Transverse colon (tissue), 4 donors: Measurements from ENCODE around the gene PELI2. TPM values are rescaled to one million over a fixed set of nuclear protein-coding genes. Genes with fewer than 3 reads are reported as not detected.

Experiments
- DNase-seq: peaks from one replicate; pipeline ENCODE4 v3.0.0-alpha.2; 2019
- H3K27ac ChIP-seq, 4 donors: fragments of 200-600 bp; sonication (generic); 2 replicates each; pipeline ENCODE4 v1.5.1; 2016 to 2018; ENCODE audit warnings: inconsistent platforms in 4 of 4
- H3K27me3 ChIP-seq: fragments of 200-600 bp; sonication (generic); 2 replicates; pipeline ENCODE4 v1.5.1; 2017; ENCODE audit warnings: inconsistent platforms
- H3K36me3 ChIP-seq, 4 donors: fragments of 200-600 bp; sonication (generic); 2 replicates each; pipeline ENCODE4 v1.5.1; 2017 to 2019; ENCODE audit warnings: inconsistent platforms in 4 of 4
- H3K4me1 ChIP-seq, 4 donors: fragments of 200-600 bp; sonication (generic); 2 replicates each; pipeline ENCODE4 v1.5.1; 2017 to 2020; ENCODE audit warnings: inconsistent platforms in 4 of 4
- H3K4me3 ChIP-seq, 4 donors: fragments of 200-600 bp; sonication (generic); 1 replicate in 1 of 4; 2 replicates in 3 of 4; pipeline versions ENCODE4 v1.5.1 to v1.6.1; 2017 to 2019; ENCODE audit warnings: inconsistent platforms in 4 of 4
- H3K9me3 ChIP-seq, 2 donors: fragments of 200-600 bp; sonication (generic); 2 replicates each; pipeline ENCODE4 v1.5.1; 2017 to 2019; ENCODE audit warnings: inconsistent platforms in 2 of 2
- EP300 ChIP-seq: sonication (generic); formaldehyde crosslinking; IDR thresholded peaks from one replicate; pipeline ENCODE4 v1.6.1; 2017; ENCODE audit warnings: antibody characterized with exemption, low read depth
- POLR2A ChIP-seq: fragments of 450-650 bp; IDR thresholded peaks from one replicate; pipeline ENCODE4 v1.6.1; 2016; ENCODE audit warnings: antibody characterized with exemption, mild to moderate bottlenecking, moderate library complexity
- POLR2AphosphoS5 ChIP-seq, 3 donors: sonication (generic); formaldehyde crosslinking; IDR thresholded peaks; one replicate each; pipeline ENCODE4 v1.6.1; 2016; ENCODE audit warnings: antibody characterized with exemption in 3 of 3
- WGBS, 2 donors: methylation state at CpG; one replicate each; pipeline ENCODE4 v1.1.5; 2018; ENCODE audit warnings: low coverage in 1 of 2; 5-methylcytosine and 5-hydroxymethylcytosine counted together
- in situ Hi-C, 4 donors: fragments of 200-750 bp; cut with MboI; loops; one replicate each; pipeline versions ENCODE4 v1.15.0 to v1.15.1; 2017; ENCODE audit warnings: low sequenced_read_pairs in 3 of 4, low pct_ligation_motif_present in 1 of 4, low pct_unique_long_range_greater_than_20kb in 1 of 4
- intact Hi-C: fragments of 100-400 bp; cut with DNase I; formaldehyde crosslinking; loops from one replicate; pipeline ENCODE4 v1.15.1; 2023; ENCODE audit warnings: low total_unique reads
- total RNA-seq, 4 donors: library from RNA; depleted of rRNA; stranded (reverse); fragments of >200 nt; gene quantifications; one replicate each; pipeline ENCODE4 v1.1.0, GENCODE V29; 2016
- TF ChIP-seq, protein P1 (sequence below), 5 experiments: fragments of 200-600 bp in 3 of 5; fragments of 450-650 bp in 2 of 5; sonication (generic) in 3 of 5; IDR thresholded peaks; 1 replicate in 2 of 5; 2 replicates in 3 of 5; pipeline ENCODE4 v1.5.1; 2016 to 2017; ENCODE audit warnings: antibody characterized with exemption in 5 of 5, inconsistent platforms in 3 of 5, mild to moderate bottlenecking in 2 of 5, moderate library complexity in 1 of 5

The PELI2 gene
- total RNA-seq, 4 donors from 2014 or later = 4.8 to 29.9 (median 14.7) TPM

DNA sequence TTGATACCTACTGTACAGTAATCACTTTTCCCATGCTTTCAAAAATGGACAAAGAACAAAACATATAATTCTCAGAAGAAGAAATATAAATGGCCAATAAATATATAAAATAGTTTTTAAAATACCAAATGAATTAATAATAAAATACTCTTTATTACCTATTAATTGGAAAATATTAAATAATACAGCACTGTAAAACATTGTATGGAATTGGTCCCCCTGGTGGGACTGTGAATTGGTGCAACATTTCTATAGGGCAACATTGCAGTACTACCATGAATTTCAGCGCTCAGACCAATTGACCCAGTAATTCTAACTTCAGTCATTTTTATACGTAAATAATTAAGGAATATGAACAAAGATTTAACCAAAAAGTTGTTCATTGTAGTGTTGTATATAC lies 162.6 kb downstream of the PELI2 start:
- intact Hi-C loops = no loop called here
- no peak overlapping the region for H3K4me3 ChIP-seq
- no peaks in the 10 kb centered on the region for H3K4me1 ChIP-seq
- no peak for TF ChIP-seq POLR2A
- no peak for TF ChIP-seq EP300
- TF ChIP-seq POLR2AphosphoS5 (IDR thresholded peaks at IDR 0.05) = no peak
- TF ChIP-seq, protein P1, sequence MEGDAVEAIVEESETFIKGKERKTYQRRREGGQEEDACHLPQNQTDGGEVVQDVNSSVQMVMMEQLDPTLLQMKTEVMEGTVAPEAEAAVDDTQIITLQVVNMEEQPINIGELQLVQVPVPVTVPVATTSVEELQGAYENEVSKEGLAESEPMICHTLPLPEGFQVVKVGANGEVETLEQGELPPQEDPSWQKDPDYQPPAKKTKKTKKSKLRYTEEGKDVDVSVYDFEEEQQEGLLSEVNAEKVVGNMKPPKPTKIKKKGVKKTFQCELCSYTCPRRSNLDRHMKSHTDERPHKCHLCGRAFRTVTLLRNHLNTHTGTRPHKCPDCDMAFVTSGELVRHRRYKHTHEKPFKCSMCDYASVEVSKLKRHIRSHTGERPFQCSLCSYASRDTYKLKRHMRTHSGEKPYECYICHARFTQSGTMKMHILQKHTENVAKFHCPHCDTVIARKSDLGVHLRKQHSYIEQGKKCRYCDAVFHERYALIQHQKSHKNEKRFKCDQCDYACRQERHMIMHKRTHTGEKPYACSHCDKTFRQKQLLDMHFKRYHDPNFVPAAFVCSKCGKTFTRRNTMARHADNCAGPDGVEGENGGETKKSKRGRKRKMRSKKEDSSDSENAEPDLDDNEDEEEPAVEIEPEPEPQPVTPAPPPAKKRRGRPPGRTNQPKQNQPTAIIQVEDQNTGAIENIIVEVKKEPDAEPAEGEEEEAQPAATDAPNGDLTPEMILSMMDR (IDR thresholded peaks at IDR 0.05) = peak in 1 of 5 experiments; percentile 7
- H3K27me3 ChIP-seq = no peaks in the 10 kb centered on the region
- no peaks in the 10 kb centered on the region for H3K9me3 ChIP-seq
- H3K27ac ChIP-seq = no peak overlapping the region
- no peaks in the 10 kb centered on the region for H3K36me3 ChIP-seq
- WGBS, 2 donors = 95 to 98% methylated on average over 2 of the region's 2 CpGs
- no peak for DNase-seq
- in situ Hi-C loops = no loop called here

DNA sequence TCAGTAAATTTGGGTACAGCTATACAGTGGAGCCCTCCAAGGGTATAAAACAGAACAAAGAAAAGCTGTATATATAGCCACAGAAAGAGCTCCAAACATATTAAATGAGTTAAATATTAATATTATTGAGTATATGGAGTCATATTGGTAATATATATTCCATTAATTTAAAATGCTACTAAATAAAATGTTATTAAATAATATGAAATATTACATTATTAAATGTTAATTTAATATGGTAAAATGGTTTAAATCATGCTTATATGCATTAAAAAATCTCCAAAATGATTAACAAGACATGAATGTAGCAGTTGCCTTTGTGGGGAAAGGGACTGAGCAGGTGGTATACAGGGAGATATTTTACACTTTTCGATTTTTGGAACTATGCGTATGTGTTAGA lies 164.0 kb downstream of the PELI2 start:
- no peak for TF ChIP-seq POLR2A
- no peak for TF ChIP-seq EP300
- no peak for TF ChIP-seq POLR2AphosphoS5 (IDR thresholded peaks at IDR 0.05)
- TF ChIP-seq, protein P1 (IDR thresholded peaks at IDR 0.05) = no peak
- 95% methylated on average over 2 of the region's 2 CpGs for WGBS, 2 donors
- H3K27me3 ChIP-seq = no peaks in the 10 kb centered on the region
- no peaks in the 10 kb centered on the region for H3K36me3 ChIP-seq
- no peaks in the 10 kb centered on the region for H3K9me3 ChIP-seq
- intact Hi-C loops = no loop called here
- no peak overlapping the region for H3K4me3 ChIP-seq
- DNase-seq = no peak
- H3K27ac ChIP-seq = no peak overlapping the region
- in situ Hi-C loops = no loop called here
- no peaks in the 10 kb centered on the region for H3K4me1 ChIP-seq

DNA sequence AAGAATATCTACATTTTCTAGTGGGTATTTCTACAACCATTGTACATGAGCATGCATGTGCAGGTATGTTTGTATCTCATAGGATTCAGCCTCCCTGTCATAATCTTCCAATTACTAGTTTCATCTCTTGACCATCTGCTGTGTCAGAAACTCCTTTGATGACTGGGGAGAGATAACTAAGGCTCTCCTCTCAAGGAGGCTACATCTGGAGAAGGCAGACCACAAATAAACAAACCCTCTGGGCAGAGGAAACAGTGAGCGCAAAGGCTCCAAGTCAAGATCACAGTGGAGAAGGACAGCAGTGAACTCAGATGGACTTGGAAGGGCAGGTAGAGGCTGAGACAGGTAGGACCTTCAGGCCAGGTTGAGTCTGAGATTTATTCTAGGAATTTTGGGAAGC lies 166.4 kb downstream of the PELI2 start:
- no peaks in the 10 kb centered on the region for H3K4me1 ChIP-seq
- no peaks in the 10 kb centered on the region for H3K27me3 ChIP-seq
- H3K36me3 ChIP-seq = no peaks in the 10 kb centered on the region
- in situ Hi-C loops = no loop called here
- no peak overlapping the region for H3K4me3 ChIP-seq
- H3K27ac ChIP-seq = no peak overlapping the region
- no peak for DNase-seq
- intact Hi-C loops = no loop called here
- WGBS, 2 donors = 91 to 100% methylated on average over 1 of the region's 1 CpG
- no peaks in the 10 kb centered on the region for H3K9me3 ChIP-seq
- TF ChIP-seq, protein P1 (IDR thresholded peaks at IDR 0.05) = no peak
- no peak for TF ChIP-seq EP300
- no peak for TF ChIP-seq POLR2A
- no peak for TF ChIP-seq POLR2AphosphoS5 (IDR thresholded peaks at IDR 0.05)

DNA sequence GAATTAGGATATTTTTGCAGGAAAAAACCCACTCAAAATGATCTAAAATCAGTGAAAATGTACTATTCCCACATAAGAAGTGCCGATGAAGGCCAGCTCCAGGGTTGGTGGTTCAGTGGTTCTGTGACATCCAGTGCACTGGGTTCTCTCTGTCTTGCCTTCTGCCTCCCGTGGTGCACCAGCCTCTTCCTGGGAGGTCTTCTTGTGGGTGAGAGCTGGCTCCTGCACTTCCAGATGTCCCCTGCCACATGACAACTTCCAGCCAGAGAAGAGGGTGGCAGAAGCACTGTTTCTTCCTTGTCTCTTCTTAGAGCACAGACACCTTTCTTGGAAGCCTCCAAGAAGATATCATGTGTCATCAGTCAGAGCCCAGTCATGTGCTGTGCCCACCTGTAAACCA lies 170.9 kb downstream of the PELI2 start:
- H3K27ac ChIP-seq = peak overlapping the region in 1 of 4 donors; percentile 11
- in situ Hi-C loops = no loop called here

More for the DNA sequence above, 170.9 kb downstream of the PELI2 start:
- Histone ChIP-seq H3K27me3 (no peaks in the 10 kb centered on the region), H3K9me3 (no peaks in the 10 kb centered on the region), H3K4me3 (no peak overlapping the region), H3K4me1 (no peaks in the 10 kb centered on the region), H3K36me3 (peaks cover 0 to 6% (median 0%) of the 10 kb centered on the region in 4 donors)
- TF ChIP-seq POLR2A (no peak), POLR2AphosphoS5 (IDR thresholded peaks at IDR 0.05) (no peak), EP300 (no peak)
- TF ChIP-seq, protein P1 (IDR thresholded peaks at IDR 0.05) = no peak
- no peak for DNase-seq
- intact Hi-C loops = no loop called here
- 73 to 100% methylated on average over 1 to 2 of the region's 2 CpGs for WGBS, 2 donors
